ENCODE data around the gene TUB. TPM values are rescaled to one million over a fixed set of nuclear protein-coding genes. Genes with fewer than 3 reads are reported as not detected.
A peak's percentile ranks its signal among the peaks of the same experiment; 100 is the strongest.

TUB gene, protein sequence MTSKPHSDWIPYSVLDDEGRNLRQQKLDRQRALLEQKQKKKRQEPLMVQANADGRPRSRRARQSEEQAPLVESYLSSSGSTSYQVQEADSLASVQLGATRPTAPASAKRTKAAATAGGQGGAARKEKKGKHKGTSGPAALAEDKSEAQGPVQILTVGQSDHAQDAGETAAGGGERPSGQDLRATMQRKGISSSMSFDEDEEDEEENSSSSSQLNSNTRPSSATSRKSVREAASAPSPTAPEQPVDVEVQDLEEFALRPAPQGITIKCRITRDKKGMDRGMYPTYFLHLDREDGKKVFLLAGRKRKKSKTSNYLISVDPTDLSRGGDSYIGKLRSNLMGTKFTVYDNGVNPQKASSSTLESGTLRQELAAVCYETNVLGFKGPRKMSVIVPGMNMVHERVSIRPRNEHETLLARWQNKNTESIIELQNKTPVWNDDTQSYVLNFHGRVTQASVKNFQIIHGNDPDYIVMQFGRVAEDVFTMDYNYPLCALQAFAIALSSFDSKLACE
- polyA plus RNA-seq (2011; rRNA removed): 9.8 and 11.8 TPM in 2 replicates
- polyA minus RNA-seq (2011; rRNA and poly(A)+ RNA removed): 7.0 and 8.1 TPM in 2 replicates

GRCh38 chr11:8080674-8081590, at the start of gene TUB:
TSS of gene TUB (plus strand) at chr11:8081211. CDS start at chr11:8081511, 300 bp downstream.
- Histone ChIP-seq H3K27me3 (ENCODE audit: control insufficient read depth, insufficient read depth, low read length) (no peaks in the 10 kb centered on the region; the same call in 1 of the 2 replicates), H3K36me3 (ENCODE audit: control insufficient read depth, insufficient read depth, low read length) (no peaks in the 10 kb centered on the region), H3K4me3 (ENCODE audit: low read depth, low read length) (peak within 1 kb of the TSS; percentile 62)
- ChIA-PET CTCF (interaction anchor here (0.7 to 5.7 kb wide), 8 partner anchors 11 to 197 kb away, joined by 3 to 54 read pairs (median 6); no protein-coding TSS in a partner anchor), POLR2A (no interaction called here)
- no peak for DNase-seq (ENCODE audit: low read depth)
- TF ChIP-seq, protein P1, sequence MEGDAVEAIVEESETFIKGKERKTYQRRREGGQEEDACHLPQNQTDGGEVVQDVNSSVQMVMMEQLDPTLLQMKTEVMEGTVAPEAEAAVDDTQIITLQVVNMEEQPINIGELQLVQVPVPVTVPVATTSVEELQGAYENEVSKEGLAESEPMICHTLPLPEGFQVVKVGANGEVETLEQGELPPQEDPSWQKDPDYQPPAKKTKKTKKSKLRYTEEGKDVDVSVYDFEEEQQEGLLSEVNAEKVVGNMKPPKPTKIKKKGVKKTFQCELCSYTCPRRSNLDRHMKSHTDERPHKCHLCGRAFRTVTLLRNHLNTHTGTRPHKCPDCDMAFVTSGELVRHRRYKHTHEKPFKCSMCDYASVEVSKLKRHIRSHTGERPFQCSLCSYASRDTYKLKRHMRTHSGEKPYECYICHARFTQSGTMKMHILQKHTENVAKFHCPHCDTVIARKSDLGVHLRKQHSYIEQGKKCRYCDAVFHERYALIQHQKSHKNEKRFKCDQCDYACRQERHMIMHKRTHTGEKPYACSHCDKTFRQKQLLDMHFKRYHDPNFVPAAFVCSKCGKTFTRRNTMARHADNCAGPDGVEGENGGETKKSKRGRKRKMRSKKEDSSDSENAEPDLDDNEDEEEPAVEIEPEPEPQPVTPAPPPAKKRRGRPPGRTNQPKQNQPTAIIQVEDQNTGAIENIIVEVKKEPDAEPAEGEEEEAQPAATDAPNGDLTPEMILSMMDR (IDR thresholded peaks at IDR 0.05; ENCODE audit: insufficient read depth, low read depth, low read length): 0 out of 2 replicates have a peak, but pooled peaks have one; percentile 13

DNA sequence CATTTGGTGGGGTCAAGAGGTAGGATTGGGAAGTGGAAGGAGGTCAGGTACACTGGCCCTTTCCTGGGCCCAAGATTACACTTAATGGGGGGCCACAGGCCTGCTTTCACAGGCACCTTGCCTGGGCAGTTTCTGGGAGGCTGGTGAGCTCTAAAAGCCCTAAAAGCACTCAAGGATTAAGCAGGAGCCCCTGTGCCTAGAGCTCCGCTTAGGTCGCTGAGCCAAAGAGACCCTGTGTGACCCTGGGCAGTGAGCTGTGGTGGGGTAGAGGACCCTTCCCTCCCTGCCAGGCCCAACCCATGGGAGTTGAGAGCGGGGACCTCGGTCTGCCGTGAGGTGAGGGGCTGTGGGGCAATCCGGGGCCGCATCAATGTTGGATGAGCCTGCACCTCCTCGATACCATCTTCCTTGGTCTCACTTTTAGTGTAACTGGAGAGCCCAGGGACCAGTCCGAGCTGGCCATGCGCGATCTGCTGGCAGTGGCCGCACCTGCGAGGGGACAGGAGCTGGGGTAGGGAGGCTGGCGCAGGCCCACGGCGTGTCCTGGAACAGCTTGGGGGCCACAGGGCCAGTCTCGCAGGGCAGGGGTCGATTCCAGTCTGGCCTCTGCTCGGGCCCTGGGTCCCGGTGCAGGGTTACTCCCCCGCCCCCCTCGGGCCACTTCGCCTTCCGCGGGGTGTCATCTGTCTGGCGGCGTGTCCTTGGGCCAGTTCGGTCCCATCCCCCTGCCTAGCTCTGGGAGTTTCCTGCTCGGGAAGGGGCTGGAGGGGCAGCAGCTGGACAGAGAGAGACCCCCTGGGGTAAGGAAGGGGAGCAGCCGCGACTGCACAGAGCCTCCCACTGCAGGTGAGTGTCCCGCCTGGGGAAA, 49.5 kb upstream of the TUB start:
- Histone ChIP-seq H3K27me3 (ENCODE audit: control insufficient read depth, insufficient read depth, low read length) (no peaks in the 10 kb centered on the region), H3K36me3 (ENCODE audit: control insufficient read depth, insufficient read depth, low read length) (no peaks in the 10 kb centered on the region), H3K4me3 (ENCODE audit: low read depth, low read length) (no peak overlapping the region)
- ChIA-PET POLR2A (no interaction called here), CTCF (interaction anchor here (1.0 to 12.1 kb wide), 7 partner anchors 9 to 62 kb away, joined by 3 to 441 read pairs (median 6); no protein-coding TSS in a partner anchor)
- TF ChIP-seq, protein P1 (IDR thresholded peaks at IDR 0.05; ENCODE audit: insufficient read depth, low read depth, low read length): no peak
- DNase-seq (ENCODE audit: low read depth): no peak

DNA sequence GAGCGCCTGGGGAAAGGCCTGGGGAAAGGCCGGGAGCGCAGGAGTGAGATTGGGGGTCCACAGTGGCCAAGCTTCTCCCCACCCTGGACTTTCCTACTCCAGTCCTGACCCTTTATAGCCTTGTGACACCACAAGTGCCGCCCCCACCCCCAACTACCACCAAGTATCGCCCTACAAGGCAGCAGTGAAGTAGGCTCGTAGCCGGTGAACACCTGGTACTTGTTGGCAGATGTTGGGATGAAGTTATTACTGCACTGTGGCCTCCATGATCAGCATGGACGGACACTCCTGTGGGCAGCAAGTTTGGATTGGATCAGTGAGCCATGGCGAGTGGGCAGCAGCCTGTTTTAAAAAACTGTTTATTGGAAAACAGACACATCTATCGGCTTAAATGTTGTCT, 48.9 kb upstream of the TUB start:
- CTCF ChIA-PET: interaction anchor here (1.0 to 12.1 kb wide), 15 partner anchors 9 to 73 kb away, joined by 3 to 441 read pairs (median 13); no protein-coding TSS in a partner anchor
- POLR2A ChIA-PET: no interaction called here

DNA sequence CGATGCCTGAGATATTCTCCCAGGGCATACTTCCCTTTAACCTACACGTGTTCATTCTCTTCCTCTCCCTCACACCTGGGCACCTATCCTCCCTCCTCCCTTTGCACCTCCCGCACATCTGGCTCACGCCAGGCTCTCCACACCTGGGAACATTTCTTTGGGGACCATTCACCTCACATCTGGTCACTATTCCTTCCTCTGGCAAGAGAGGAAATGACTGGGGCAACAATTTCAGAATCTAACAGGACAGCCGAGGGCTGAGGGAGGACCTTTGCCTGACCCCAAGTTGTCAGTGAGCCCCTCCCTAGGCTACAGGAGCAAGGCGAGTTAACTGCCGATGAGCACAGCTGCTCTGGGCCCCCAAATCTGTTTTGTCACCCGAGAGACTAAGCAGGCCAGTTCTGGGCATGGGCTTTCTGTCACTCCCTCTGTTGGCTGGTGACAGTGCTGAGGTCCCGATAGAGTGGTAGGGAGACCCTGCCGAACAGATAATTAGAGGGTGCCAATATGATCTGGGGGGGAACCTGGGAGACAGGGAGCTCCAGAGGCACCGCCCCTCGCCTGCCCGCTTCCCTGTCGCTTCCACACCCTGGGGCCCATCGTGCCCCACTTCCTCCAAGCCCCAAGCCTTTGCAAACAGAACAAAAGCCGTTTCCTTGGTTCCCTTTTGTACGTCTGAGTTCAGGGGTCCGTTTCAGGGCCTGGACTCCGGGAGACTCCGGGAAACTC, 48.3 kb upstream of the TUB start:
- ChIA-PET CTCF (interaction anchor here (0.6 to 12.1 kb wide), 27 partner anchors 10 to 190 kb away, joined by 3 to 441 read pairs (median 8); no protein-coding TSS in a partner anchor), POLR2A (no interaction called here)
- H3K36me3 ChIP-seq (ENCODE audit: control insufficient read depth, insufficient read depth, low read length): no peaks in the 10 kb centered on the region
- H3K27me3 ChIP-seq (ENCODE audit: control insufficient read depth, insufficient read depth, low read length): no peaks in the 10 kb centered on the region
- TF ChIP-seq, protein P1 (IDR thresholded peaks at IDR 0.05; ENCODE audit: insufficient read depth, low read depth, low read length): no peak
- no peak overlapping the region for H3K4me3 ChIP-seq (ENCODE audit: low read depth, low read length)
- DNase-seq (ENCODE audit: low read depth): no peak

More for the DNA sequence above, 48.9 kb upstream of the TUB start:
- Histone ChIP-seq H3K4me3 (ENCODE audit: low read depth, low read length) (no peak overlapping the region), H3K27me3 (ENCODE audit: control insufficient read depth, insufficient read depth, low read length) (no peaks in the 10 kb centered on the region), H3K36me3 (ENCODE audit: control insufficient read depth, insufficient read depth, low read length) (no peaks in the 10 kb centered on the region)
- DNase-seq (ENCODE audit: low read depth): no peak
- TF ChIP-seq, protein P1 (IDR thresholded peaks at IDR 0.05; ENCODE audit: insufficient read depth, low read depth, low read length): no peak

Measured in BJ (cell line).